Activated T-cell treated with anti-CD3 and anti-CD28 coated beads, Interleukin-2, amount 50 U/mL, for 4 hours (primary cell): ENCODE data around the gene DEFB123. TPM values are rescaled to one million over a fixed set of nuclear protein-coding genes. Genes with fewer than 3 reads are reported as not detected.

Source experiments
- ATAC-seq, 2 donors: fragments of 200-7000 bp; cut with Tn5 transposase; one replicate each; pipeline ENCODE4 v1.10.0; 2021
- DNase-seq: peaks from one replicate; pipeline ENCODE4 v3.0.0-alpha.2; 2020
- H3K27me3 Mint-ChIP-seq: one replicate; pipeline ENCODE4 v1.8.0; 2021; ENCODE audit warnings: low read depth, mixed read lengths
- H3K36me3 Mint-ChIP-seq: one replicate; pipeline ENCODE4 v1.8.0; 2022; ENCODE audit warnings: mixed read lengths; ENCODE audit not compliant: insufficient read depth
- H3K4me1 Mint-ChIP-seq: one replicate; pipeline ENCODE4 v1.8.0; 2021; ENCODE audit warnings: low read depth, mixed read lengths
- H3K4me3 Mint-ChIP-seq: one replicate; pipeline ENCODE4 v1.8.0; 2021; ENCODE audit warnings: mild to moderate bottlenecking, moderate library complexity, mixed read lengths
- H3K9me3 Mint-ChIP-seq: one replicate; pipeline ENCODE4 v1.8.0; 2021; ENCODE audit warnings: mixed read lengths
- total RNA-seq, 3 donors: library from RNA; stranded (reverse); gene quantifications; one replicate each; pipeline ENCODE4 v1.2.1, GENCODE V29; 2021

Gene DEFB123
- total RNA-seq, 3 donors from 2014 or later, result not detected

- Mint-ChIP-seq H3K9me3 (no peaks in the 10 kb centered on the region), H3K4me3 (no peak overlapping the region), H3K36me3 (no peaks in the 10 kb centered on the region), H3K4me1 (peaks cover 3% of the 10 kb centered on the region), H3K27me3 (peaks cover 31% of the 10 kb centered on the region)
- no peak for ATAC-seq
- DNase-seq, result no peak
These were observed 45.3 kb downstream of the DEFB123 start for GRCh38 chr20:31485450-31486339.

GRCh38 chr20:31488115-31488514, 47.7 kb downstream of the DEFB123 start:
- no peak for DNase-seq
- Mint-ChIP-seq H3K27me3 (peaks cover 24% of the 10 kb centered on the region), H3K9me3 (no peaks in the 10 kb centered on the region), H3K36me3 (no peaks in the 10 kb centered on the region), H3K4me3 (no peak overlapping the region), H3K4me1 (peaks cover 3% of the 10 kb centered on the region)
- no peak for ATAC-seq

- H3K36me3 Mint-ChIP-seq, result no peaks in the 10 kb centered on the region
- H3K9me3 Mint-ChIP-seq, result no peaks in the 10 kb centered on the region
- H3K27me3 Mint-ChIP-seq, result peaks cover 18% of the 10 kb centered on the region
- ATAC-seq (no peak), DNase-seq (no peak)
- no peak overlapping the region for H3K4me3 Mint-ChIP-seq
- H3K4me1 Mint-ChIP-seq, result peaks cover 3% of the 10 kb centered on the region
These were observed 48.7 kb downstream of the DEFB123 start for GRCh38 chr20:31489152-31489551.

GRCh38 chr20:31490752-31491151, 50.3 kb downstream of the DEFB123 start:
- Mint-ChIP-seq H3K4me1 (peaks cover 3% of the 10 kb centered on the region), H3K4me3 (no peak overlapping the region), H3K27me3 (peaks cover 8% of the 10 kb centered on the region), H3K36me3 (no peaks in the 10 kb centered on the region), H3K9me3 (no peaks in the 10 kb centered on the region)
- DNase-seq, result no peak
- ATAC-seq, result no peak

GRCh38 chr20:31494131-31494530, 53.7 kb downstream of the DEFB123 start:
- H3K36me3 Mint-ChIP-seq, result no peaks in the 10 kb centered on the region
- H3K4me1 Mint-ChIP-seq, result no peaks in the 10 kb centered on the region
- peaks cover 16% of the 10 kb centered on the region for H3K27me3 Mint-ChIP-seq
- H3K9me3 Mint-ChIP-seq, result no peaks in the 10 kb centered on the region
- ATAC-seq (no peak), DNase-seq (no peak)
- H3K4me3 Mint-ChIP-seq, result no peak overlapping the region

- no peak for DNase-seq
- no peak for ATAC-seq
- Mint-ChIP-seq H3K4me1 (no peaks in the 10 kb centered on the region), H3K27me3 (peaks cover 16% of the 10 kb centered on the region), H3K4me3 (no peak overlapping the region), H3K9me3 (no peaks in the 10 kb centered on the region), H3K36me3 (no peaks in the 10 kb centered on the region)
These were observed 56.4 kb downstream of the DEFB123 start for GRCh38 chr20:31496761-31497295.

- Mint-ChIP-seq H3K9me3 (no peaks in the 10 kb centered on the region), H3K27me3 (peaks cover 18% of the 10 kb centered on the region), H3K36me3 (no peaks in the 10 kb centered on the region), H3K4me1 (no peaks in the 10 kb centered on the region), H3K4me3 (no peak overlapping the region)
- no peak for ATAC-seq
- no peak for DNase-seq
These were observed 57.6 kb downstream of the DEFB123 start for GRCh38 chr20:31497838-31498540.

Other genes starting within 250 kb of the DEFB123 start
- not detected for gene DEFB115, start 183.0 kb upstream of the DEFB123 start, total RNA-seq
- gene DEFB116, start 132.0 kb upstream of the DEFB123 start, total RNA-seq, result not detected
- gene DEFB118, start 72.0 kb upstream of the DEFB123 start, total RNA-seq, result not detected
- not detected for gene DEFB119, start 50.0 kb upstream of the DEFB123 start, total RNA-seq
- gene DEFB121, start 34.4 kb upstream of the DEFB123 start, total RNA-seq, result not detected
- gene DEFB124, start 34.5 kb downstream of the DEFB123 start, total RNA-seq, result not detected
- gene REM1, start 34.7 kb downstream of the DEFB123 start, total RNA-seq, result not detected
- gene HM13, start 73.8 kb downstream of the DEFB123 start, total RNA-seq, result 100 to 1,000 TPM; 191 to 210 (median 195) TPM
- gene ID1, start 164.7 kb downstream of the DEFB123 start, total RNA-seq, result 1 to 10 TPM; 1.4 to 1.6 (median 1.5) TPM
- gene COX4I2, start 197.3 kb downstream of the DEFB123 start, total RNA-seq, result not detected